Hypothalamus (tissue), 51 donors: Measurements from ENCODE around the gene GTF2F1.
"Not testable (repeated sequence)": the region's sequence is repeated elsewhere in the genome, so short reads cannot be mapped to it uniquely, and the experiment has no call there.

Source experiments
- DNase-seq, 51 donors: peaks; one replicate each; lab custom pipeline; 2025; lab: John Stamatoyannopoulos, UW

The GTF2F1 gene, protein sequence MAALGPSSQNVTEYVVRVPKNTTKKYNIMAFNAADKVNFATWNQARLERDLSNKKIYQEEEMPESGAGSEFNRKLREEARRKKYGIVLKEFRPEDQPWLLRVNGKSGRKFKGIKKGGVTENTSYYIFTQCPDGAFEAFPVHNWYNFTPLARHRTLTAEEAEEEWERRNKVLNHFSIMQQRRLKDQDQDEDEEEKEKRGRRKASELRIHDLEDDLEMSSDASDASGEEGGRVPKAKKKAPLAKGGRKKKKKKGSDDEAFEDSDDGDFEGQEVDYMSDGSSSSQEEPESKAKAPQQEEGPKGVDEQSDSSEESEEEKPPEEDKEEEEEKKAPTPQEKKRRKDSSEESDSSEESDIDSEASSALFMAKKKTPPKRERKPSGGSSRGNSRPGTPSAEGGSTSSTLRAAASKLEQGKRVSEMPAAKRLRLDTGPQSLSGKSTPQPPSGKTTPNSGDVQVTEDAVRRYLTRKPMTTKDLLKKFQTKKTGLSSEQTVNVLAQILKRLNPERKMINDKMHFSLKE

DNA sequence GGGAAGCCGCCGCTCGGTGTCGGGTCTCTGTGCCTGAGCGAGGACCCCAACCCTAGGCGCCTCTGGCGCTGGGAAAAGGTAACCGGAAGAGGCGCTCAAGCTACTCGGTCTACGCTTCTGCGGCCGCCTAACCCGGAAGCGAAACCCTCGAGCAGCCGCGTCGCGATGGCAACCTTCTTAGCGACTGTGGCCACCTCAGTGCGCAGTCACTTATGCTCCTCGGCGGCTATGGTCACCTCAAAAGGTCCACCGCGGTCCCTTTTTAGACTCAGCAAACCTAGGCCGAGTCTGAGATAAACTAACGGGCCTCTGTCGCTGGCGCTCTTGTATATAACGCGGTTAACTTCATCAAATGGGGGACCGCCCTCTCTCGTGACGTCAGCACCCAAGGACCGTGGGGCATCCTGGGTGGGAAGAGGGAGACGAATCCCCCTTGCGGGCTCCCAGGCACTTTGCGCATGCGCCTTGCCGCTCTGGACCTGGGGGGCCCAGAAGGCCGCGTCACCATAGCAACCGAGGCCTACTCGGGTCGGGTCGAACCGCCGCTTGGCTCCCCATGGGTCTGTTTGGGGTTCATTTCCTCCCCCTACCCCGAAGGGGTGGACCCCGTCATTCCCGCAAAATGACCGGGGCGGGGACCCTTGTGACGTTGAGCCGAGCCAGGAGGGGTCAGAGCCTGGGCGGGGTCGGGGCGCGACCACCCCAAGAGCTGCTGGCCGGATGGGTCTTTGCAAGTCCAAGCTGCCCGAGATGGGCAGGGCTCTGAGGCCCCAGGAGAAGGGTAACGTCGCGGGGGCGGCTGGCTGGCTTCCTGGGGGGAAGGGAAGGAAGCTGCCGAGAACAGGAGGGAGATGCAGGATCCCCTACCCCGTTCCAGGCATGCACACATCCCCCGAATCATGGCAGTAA lies at the start of gene GTF2F1:
Gene GTF2F1, minus strand, starts transcription at position 91 of the 909 bp plus-strand sequence. CDS start 169 bp downstream, outside the sequence.
- peak; percentile 80 to 99 (median 93) for DNase-seq

DNA sequence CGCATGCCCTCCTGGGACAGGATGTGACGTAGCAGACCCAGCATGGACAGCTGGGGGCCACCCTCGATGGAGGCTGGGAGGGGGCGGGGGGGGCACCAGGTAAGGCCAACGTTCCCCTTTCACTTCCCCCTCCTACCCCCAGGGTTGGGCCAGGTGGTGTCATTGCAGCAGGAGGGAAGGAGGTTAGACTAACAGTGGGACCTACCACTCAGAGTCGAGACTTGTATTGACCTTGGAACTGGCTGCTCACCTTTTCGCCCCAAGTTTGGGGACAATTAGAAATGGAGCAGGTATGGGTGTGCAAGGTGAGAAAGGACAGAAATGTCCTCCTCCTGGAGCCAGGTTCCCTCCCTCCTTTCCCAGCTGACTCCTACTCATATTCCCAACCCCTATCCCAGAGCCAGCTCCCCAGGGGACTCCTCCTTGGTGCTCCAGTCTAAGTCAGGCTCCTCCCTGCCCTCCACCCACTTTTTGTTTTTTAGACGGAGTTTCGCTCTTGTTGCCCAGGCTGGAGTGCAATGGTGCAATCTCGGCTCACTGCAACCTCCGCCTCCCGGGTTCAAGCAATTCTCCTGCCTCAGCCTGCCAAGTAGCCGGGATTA lies 49.2 kb upstream of the GTF2F1 start:
- DNase-seq: no peak

DNA sequence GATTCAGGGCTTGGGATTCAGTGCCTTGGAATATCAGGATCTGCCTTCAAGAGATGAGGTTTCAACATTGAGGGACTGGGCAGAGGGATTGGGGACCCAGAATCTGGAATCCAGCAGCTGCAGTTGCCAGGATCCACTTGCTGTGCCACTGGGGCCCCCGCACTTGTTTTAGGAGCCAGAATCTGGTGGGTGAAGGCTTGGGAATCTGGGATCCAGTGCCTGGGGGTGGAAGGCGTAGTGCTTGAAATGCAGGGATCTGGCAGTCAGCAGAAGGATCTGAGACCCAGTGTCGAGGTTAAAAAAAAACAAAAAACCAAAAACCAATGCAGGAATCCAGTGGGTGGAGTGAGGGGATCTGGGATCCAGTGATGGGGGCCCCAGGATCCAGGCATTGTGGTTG lies 47.9 kb upstream of the GTF2F1 start:
- DNase-seq: no peak

DNA sequence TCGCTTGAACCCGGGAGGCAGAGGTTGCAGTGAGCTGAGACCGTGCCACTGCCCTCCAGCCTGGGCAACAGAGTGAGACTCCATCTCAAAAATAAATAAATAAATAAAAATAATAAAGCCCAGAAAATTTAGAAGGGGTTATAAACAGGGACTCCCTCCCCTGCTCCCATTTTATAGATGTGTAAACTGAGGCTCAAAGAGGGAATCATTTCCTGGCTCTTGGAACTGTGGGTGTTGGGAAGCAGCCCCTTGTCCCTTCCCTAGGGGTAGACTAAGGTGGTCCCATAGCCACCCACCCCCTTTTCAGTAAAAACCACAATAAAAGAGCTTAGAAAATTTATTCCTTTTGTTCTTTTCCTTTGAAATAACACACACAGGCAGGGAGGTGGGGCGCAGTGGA lies 46.8 kb upstream of the GTF2F1 start:
- no peak for DNase-seq

DNA sequence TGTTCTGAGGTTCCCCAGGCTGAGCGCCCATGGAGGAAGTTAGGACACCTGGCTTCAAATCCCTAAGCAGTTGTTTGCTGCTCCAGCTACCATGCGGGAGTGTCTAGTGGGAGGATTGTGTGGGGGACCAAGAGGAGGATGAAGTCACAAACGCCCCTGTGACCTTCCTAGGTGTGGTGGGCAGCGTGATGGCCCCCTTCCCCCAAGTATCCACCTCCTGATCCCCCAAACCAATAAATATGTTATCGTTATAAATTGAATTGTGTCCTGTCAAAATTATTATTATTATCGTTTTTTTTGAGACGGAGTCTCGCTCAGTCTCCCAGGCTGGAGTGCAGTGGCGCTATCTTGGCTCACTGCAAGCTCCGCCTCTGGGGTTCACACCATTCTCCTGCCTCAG lies 40.7 kb upstream of the GTF2F1 start, which contains the start of gene SLC25A41:
Gene SLC25A41, minus strand, starts transcription at position 101 of the 400 bp plus-strand sequence. Its CDS starts 70 bp downstream, at position 31.
- DNase-seq: no peak

DNA sequence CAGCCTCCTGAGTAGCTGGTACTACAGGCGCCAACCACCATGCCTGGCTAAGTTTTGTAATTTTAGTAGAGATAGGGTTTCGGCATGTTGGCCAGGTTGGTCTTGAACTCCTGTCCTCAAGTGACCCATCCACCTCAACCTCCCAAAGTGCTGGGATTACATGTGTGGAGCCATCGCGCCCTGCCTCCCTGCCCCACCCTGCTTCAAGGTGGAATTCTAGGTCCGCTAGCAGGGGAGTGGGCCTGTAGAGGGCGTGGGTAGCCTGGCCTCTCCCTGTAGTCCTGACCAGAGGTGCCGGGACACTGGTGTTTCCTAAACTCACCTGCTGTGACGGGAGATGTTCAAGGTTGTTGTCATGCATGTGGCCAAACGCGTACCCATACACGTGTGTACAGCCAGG lies 40.2 kb upstream of the GTF2F1 start:
- no peak for DNase-seq

DNA sequence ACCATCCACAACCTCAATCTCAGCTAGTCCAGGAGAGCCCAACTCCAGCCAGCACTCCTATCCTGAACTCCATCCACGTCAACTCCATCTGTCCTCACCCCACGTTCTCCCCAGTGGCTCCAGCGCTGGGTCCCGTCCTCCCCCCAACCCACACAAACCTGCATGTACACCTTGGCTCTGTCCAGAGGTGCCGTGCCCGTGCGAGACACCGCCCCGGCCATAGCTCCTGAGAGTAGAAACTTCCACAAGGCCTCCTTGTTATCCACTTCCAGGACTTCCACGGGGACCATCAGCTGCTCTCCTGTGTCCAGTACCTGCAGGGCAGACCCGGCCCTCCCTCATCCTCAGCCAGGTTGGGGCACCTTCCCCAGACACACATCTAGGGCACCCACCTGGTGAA lies 38.9 kb upstream of the GTF2F1 start:
- DNase-seq: no peak

DNA sequence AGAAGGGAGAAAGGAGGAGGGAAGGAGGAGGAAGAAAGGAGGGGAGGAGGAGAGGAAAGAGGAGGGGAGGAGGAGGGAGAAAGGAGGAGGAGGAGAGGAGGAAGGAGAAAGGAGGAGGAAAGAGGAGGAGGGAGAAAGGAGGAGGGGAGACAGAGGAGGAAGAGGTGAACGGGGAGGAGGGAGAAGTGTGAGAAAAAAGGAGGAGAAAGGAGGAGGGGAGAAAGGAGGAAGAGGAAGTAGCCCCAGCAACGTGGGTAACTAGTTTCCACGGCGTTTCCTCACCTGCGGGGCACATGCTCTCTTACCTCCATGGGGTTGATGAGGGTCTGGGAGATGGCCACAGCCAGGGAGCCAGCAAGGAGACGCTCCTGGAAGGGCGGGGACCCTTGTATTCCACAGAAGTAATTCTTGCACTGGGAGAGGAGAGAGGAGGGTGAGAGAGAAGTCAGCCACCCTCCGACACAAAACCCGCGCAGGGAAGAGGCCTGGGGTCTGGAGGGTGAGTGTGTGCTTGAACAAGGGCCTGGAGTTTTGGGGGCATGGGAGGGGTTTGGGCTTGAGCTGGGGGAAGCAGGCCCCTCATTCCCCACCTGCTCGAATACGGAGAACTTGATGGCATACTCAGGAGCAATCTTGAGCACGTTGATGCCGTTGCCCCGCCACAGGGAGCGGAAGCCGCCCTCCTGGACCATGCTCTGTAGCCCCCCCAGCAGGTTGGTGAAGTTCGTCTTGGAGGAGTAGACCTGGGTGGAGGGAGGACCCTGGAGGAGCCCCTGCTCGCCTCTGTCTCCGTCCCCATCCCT lies 36.7 kb upstream of the GTF2F1 start:
- DNase-seq: no peak

DNA sequence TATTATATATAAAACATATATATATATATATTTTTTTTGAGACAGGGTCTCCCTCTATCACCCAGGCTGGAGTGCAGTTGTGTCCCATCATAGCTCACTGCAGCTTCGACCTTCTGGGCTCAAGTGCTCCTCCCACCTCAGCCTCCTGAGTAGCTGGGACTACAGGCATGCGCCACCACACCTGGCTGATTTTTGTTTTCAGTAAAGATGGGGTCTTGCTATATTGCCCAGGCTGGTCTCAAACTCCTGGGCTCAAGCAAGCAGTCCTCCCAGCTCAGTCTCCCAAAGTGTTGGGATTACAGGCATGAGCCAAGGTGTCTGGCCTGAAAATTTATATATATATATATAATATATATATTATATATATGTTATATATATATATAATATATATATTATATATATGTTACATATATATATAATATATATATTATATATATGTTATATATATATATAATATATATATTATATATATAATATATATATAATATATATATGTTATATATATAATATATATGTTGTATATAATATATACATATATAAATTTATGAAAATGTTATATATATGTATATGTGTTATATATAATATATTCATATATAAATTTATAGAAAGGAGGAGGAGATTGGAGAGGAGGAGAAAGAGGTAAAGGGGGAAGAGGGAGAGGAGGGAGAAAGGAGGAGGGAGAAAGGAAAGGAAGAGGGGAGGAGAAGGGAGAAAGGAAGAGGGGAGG lies 35.9 kb upstream of the GTF2F1 start:
- not testable (repeated sequence) for DNase-seq

DNA sequence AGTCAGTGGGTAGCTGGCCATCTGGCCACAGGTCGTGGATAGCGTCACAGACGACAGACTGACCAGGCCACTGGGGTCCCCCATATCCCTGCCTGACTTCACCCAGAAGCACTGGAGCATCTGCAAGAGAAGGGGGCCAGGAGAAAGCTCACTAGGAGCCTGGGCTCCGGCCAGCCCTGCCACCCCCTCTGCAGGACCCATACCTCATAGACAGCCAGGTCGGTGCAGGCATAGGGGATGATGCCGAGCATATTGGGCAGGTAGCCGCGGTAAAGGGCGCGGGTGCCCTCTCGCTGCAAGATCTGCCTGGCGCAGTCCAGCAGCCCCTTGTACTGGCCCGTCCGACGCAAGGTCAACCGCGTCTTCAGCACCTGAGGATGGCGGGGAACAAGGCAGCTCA lies 34.2 kb upstream of the GTF2F1 start:
- no peak for DNase-seq

DNA sequence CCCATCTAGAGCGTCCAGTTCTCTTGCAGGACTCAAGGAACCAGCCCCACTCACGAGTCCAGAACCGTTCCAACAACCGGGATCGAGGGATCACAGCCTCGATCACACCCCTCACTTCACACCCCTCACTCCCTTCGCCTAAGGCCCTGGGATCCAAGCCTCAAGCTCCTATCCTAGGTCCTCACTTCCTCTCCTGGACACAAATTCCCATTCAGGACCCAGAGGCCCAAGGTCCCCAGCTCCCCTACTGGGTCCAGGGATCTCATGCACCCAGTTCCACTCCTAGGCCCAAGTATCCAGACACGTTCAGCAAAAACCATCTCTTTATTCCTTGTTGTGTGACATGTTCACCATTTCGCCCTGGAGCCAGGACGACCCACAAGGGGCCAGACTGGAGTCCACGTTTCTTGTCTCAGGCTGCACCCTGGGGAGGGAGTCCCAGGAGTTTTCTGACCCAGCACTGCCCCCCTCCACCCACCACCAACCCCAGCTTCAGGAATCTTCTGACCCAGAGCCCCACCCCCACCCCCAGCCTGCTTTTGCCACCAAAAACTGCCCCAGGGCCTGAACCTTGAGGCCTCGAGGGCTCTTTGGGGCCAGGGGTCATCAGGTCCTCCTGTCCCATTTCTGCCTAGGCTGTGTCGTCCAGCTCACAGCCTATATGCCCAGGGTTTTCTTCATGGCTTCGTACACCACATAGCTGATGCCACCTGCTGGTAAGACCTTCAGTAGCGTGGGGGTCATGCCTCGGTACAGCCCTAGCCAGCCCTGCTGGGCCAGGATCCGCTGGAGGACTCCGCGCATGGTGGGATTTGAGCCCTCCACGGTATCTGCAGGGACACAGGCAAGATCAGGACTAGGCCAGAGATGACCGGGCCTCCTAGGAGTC lies 33.0 kb upstream of the GTF2F1 start:
- DNase-seq: no peak

DNA sequence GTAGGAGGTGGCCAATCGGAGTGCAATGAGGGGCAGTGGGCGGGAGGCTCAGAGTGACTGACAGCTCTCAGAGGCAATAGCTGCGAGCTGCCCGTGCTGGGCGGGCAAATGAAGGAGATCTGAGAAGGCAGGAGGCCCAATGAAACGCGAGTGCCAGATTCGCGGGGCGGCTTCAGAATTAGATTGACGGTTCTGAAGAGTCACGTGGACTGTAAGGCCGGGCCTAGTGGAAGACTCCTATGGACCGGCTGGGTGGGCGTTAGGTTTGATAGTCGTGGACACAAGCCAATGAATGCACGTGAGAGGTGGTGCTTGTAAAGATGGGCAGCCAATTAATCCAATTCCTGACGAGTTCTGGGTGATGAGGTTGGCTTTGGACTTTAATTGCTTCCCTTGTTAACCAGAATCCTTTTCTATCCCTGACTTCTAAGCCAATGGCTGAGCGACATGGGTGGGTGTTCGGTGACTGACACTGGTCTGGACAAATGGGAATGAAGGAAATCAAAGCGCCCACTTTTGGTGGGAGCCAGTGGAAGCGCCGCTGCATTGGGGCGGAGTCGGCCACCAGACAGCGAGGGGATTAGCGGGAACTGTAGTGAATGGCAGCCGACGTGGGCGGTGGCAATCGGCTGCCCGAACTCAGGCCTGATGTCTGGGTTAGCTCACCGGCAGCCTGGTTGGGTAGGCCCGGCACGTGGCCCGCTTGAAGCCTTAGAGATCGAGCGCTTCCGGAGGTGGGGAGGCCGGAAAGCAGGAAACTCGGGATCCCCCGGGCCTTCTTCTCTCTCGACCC lies 32.2 kb upstream of the GTF2F1 start:
- DNase-seq: peak; percentile 92 to 100 (median 99)

DNA sequence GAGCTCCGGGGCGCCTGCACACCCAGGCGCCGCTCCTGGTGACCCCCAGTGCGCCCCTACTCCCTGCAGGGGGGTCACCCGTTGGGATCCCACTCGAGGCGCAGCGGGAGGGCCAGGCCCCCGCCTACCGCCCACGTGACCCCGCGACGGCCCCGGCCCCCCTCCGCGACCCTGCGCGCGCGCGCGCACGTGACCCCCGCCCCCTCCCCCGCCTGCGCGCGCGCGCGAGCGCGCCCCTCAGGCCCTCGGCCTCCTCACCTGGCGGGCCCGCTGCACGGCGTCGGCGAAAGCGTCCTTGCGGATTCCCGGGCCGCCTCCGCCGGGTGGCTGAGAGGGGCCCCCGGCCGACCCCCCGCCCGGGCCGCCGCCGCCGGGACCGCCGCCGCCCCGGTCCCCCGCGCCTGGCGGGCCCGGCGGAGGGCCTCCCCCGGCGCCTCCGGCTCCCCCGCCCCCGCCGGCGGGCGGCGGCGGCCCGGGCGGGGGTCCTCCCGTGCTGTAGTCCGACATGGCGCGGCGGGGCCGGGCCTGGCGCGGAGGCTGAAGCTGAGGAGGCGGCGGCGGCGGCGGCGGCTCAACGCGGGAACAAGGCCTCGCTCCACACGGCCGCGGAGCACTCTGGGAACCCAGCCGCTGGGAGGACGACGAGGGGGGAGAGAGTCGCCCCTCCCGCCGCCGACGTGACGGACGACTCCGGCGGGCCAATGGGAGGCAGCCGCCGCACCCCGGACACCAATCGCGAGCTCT lies 31.4 kb upstream of the GTF2F1 start, which contains the start of gene KHSRP:
Gene KHSRP, minus strand, starts transcription at position 617 of the 744 bp plus-strand sequence. Its CDS starts 110 bp downstream, at position 507.
- DNase-seq: peak in 9 of 51 donors; percentile 12 to 38 (median 31)

DNA sequence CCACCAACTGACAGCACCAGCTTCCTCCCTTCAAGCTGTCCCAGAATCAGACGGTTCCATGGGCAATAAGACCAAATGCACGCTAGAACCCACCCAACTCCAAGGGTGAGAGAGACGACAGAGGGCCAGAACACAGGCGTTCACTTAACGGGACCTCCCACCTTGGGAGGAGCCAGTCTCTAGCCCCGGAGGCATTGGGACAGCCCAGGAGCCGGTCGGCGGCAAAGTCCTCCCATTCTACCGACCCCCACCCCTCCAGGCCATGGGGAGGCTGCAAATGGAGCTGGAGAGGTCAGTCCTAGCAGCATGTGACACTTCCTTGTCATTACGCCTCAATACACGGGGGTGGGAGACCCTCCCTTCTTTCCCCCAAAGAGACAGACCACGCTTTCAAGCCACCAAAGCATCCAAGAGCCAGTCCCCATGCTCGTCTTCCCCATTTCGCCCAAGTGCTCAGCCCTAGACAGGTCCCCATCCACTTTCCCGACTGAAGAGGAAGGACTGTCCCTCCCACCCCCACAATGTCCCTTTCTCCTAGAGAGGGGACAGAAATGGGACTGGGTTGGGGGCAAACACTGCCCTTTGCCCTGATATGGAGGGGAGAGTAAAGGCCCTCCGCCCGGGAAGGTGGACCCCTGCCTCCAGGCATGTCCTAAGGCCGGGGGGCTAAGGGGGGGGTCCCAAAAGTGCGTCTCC lies 30.7 kb upstream of the GTF2F1 start:
- peak in 6 of 51 donors; percentile 2 to 33 (median 9) for DNase-seq

DNA sequence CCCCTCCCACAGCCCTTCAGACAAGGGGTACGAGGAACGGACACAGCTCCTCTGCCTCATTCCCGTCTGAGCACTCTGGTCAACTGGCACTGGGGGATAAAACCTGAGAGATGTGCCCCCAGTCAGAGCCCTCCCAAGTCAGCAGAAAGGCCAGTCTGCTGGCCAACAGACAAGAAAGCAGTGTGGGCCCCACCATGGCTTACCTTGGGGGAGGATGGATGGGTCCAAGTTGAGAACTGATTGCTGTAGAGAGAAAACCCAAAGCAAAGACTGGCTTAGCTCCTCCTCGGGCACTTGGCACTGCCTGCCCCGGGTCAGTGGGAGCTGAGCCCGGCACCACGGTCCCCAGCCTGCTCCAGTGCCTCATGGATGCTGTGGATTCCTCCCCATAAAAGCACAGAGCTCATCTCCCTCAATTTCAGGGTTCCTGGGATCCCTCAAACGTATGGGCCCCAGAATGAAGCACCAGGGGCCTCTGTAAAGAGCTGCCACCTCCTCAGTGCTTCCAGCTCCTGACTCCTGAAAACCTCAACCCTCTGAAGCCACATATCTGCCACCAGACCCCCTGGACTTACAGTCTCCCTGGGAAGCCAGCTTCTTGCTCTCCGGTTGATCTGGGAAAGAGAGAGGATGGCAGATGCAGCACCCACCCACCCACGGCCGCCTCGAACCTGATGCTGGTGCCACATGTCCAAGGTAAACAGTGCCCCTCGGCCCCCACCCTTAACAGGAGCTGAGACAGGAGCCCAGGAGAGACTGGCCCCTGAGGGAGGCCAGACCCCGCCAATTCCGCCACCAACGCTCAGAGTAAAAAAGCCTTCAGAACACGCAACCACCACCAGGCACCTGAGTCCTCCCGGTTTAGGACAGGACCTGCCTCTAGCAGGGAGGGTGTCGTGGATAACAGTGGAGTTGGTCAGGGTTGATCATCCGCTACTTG lies 28.4 kb upstream of the GTF2F1 start:
- DNase-seq: no peak
